HepG2 (cell line): ENCODE data around the gene MYPN. TPM values are rescaled to one million over a fixed set of nuclear protein-coding genes. Genes with fewer than 3 reads are reported as not detected.

ENCODE experiments used
- MYNN ChIP-seq: sonication (generic); formaldehyde crosslinking; IDR thresholded peaks from 2 replicates; pipeline ENCODE4 v1.4.0; 2020; ENCODE audit warnings: mild to moderate bottlenecking, low read depth, missing genetic modification reagents
- POGZ ChIP-seq: sonication (generic); formaldehyde crosslinking; IDR thresholded peaks from 2 replicates; pipeline ENCODE4 v1.4.0; 2020; ENCODE audit warnings: mild to moderate bottlenecking, missing genetic modification reagents
- RARA ChIP-seq: IDR thresholded peaks from 2 replicates; pipeline ENCODE4 v1.6.1; 2016; ENCODE audit warnings: missing genetic modification reagents, missing compliant biosample characterization
- SIX4 ChIP-seq: sonication (generic); formaldehyde crosslinking; IDR thresholded peaks from 2 replicates; pipeline ENCODE4 v1.4.0; 2020; ENCODE audit warnings: missing genetic modification reagents
- TARDBP ChIP-seq: sonication (generic); formaldehyde crosslinking; IDR thresholded peaks from 2 replicates; pipeline ENCODE4 v1.8.0; 2022; ENCODE audit warnings: mild to moderate bottlenecking, missing genetic modification reagents
- ZBTB10 ChIP-seq: sonication (generic); formaldehyde crosslinking; IDR thresholded peaks from 2 replicates; pipeline ENCODE4 v1.4.0; 2020; ENCODE audit warnings: missing genetic modification reagents, borderline replicate concordance
- ZBTB3 ChIP-seq: sonication (generic); formaldehyde crosslinking; IDR thresholded peaks from 2 replicates; pipeline ENCODE4 v1.4.0; 2020; ENCODE audit warnings: low read depth, mild to moderate bottlenecking, moderate library complexity, missing genetic modification reagents, borderline replicate concordance
- ZBTB33 ChIP-seq: sonication (generic); formaldehyde crosslinking; IDR thresholded peaks from 2 replicates; pipeline ENCODE4 v1.4.0; 2020; ENCODE audit warnings: missing genetic modification reagents
- ZC3H13 ChIP-seq: sonication (generic); formaldehyde crosslinking; IDR thresholded peaks from 2 replicates; pipeline ENCODE4 v1.8.1; 2023; ENCODE audit warnings: mild to moderate bottlenecking, missing genetic modification reagents, moderate library complexity
- ZNF143 ChIP-seq: sonication (generic); formaldehyde crosslinking; IDR thresholded peaks from 2 replicates; pipeline ENCODE4 v1.4.0; 2020; ENCODE audit warnings: missing genetic modification reagents
- ZNF558 ChIP-seq: sonication (generic); formaldehyde crosslinking; IDR thresholded peaks from 2 replicates; pipeline ENCODE4 v1.9.0; 2022; ENCODE audit warnings: mild to moderate bottlenecking, missing genetic modification reagents, borderline replicate concordance
- ZNF616 ChIP-seq: sonication (generic); formaldehyde crosslinking; IDR thresholded peaks from 2 replicates; pipeline ENCODE4 v1.5.0; 2020; ENCODE audit warnings: low read depth, mild to moderate bottlenecking, missing genetic modification reagents
- ZNF766 ChIP-seq: sonication (generic); formaldehyde crosslinking; IDR thresholded peaks from 2 replicates; pipeline ENCODE4 v1.5.0; 2020; ENCODE audit warnings: missing genetic modification reagents, borderline replicate concordance
- ZNF773 ChIP-seq: sonication (generic); formaldehyde crosslinking; IDR thresholded peaks from 2 replicates; pipeline ENCODE4 v1.4.0; 2020; ENCODE audit warnings: missing genetic modification reagents, borderline replicate concordance
- ZNF777 ChIP-seq: sonication (generic); formaldehyde crosslinking; IDR thresholded peaks from 2 replicates; pipeline ENCODE4 v1.4.0; 2020; ENCODE audit warnings: missing genetic modification reagents
- ZNF850 ChIP-seq: sonication (generic); formaldehyde crosslinking; conservative IDR thresholded peaks from 2 replicates; pipeline ENCODE4 v1.9.0; 2021; ENCODE audit warnings: mild to moderate bottlenecking, missing genetic modification reagents
- polyA plus RNA-seq, 8 experiments: library from polyadenylated mRNA; depleted of rRNA in 3 of 8; stranded (reverse) in 7 of 8; unstranded in 1 of 8; fragments of >200 nt; fragmentation: Illumina TruSeq in 4 of 8; extraction: Trizol in 4 of 8; gene quantifications; 2 replicates each; pipeline versions ENCODE4 v1.2.1 to v1.2.3, GENCODE V29; 2011 to 2016; ENCODE audit warnings: low read depth in 4 of 8, missing spikeins in 1 of 8, mixed read lengths in 1 of 8; ENCODE audit not compliant: insufficient read depth in 1 of 8
- total RNA-seq, 5 experiments: library from RNA; depleted of rRNA; stranded (reverse); fragments of >200 nt; fragmentation: Illumina TruSeq; extraction: Trizol; gene quantifications; 2 replicates each; pipeline ENCODE4 v1.2.3, GENCODE V29; 2016; ENCODE audit warnings: low read depth in 1 of 5
- TF ChIP-seq, protein P1 (sequence below): sonication (generic); formaldehyde crosslinking; IDR thresholded peaks from 2 replicates; pipeline ENCODE4 v1.8.1; 2023; ENCODE audit warnings: missing genetic modification reagents, inconsistent platforms, borderline replicate concordance

Gene MYPN
- total and polyA plus RNA-seq, 2 of the 13 experiments (the other 11 are each of a cell fraction or from before 2014, with no cell fraction given), result not detected

GRCh38 chr10:68231106-68231816 is 122.0 kb downstream of the MYPN start (continued):
- peak; percentile 67; the same call in 1 of the 2 replicates for TF ChIP-seq ZBTB10 (CRISPR knock-in tag)
- TF ChIP-seq ZNF777, result peak; percentile 59
- 0 out of 2 replicates have a peak, but pooled peaks have one; percentile 17 for TF ChIP-seq POGZ (CRISPR knock-in tag)
- no peak for TF ChIP-seq SIX4
- TF ChIP-seq MYNN (CRISPR knock-in tag), result no peak
- TF ChIP-seq ZBTB3 (CRISPR knock-in tag), result no peak
- TF ChIP-seq, protein P1, sequence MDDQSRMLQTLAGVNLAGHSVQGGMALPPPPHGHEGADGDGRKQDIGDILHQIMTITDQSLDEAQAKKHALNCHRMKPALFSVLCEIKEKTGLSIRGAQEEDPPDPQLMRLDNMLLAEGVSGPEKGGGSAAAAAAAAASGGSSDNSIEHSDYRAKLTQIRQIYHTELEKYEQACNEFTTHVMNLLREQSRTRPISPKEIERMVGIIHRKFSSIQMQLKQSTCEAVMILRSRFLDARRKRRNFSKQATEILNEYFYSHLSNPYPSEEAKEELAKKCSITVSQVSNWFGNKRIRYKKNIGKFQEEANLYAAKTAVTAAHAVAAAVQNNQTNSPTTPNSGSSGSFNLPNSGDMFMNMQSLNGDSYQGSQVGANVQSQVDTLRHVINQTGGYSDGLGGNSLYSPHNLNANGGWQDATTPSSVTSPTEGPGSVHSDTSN (CRISPR knock-in tag), result no peak
- 0 out of 2 replicates have a peak, but pooled peaks have one; percentile 17 for TF ChIP-seq ZC3H13 (CRISPR knock-in tag)
- TF ChIP-seq ZNF773, result 0 out of 2 replicates have a peak, but pooled peaks have one; percentile 58
- TF ChIP-seq ZNF616 (CRISPR knock-in tag), result no peak
- TF ChIP-seq ZNF850 (CRISPR knock-in tag), result no peak
- TF ChIP-seq TARDBP (CRISPR knock-in tag), result no peak
- TF ChIP-seq ZNF558 (CRISPR knock-in tag), result no peak; the same call in 1 of the 2 replicates
- no peak for TF ChIP-seq ZBTB33 (CRISPR knock-in tag)
- TF ChIP-seq ZNF766 (CRISPR knock-in tag), result peak; percentile 77; the same call in 1 of the 2 replicates
- TF ChIP-seq RARA, result 0 out of 2 replicates have a peak, but pooled peaks have one; percentile 16
- 0 out of 2 replicates have a peak, but pooled peaks have one; percentile 15 for TF ChIP-seq ZNF143 (CRISPR knock-in tag)
